ENCODE results near the gene HES2. TPM values are rescaled to one million over a fixed set of nuclear protein-coding genes. Genes with fewer than 3 reads are reported as not detected.
"Not testable (repeated sequence)": the region's sequence is repeated elsewhere in the genome, so short reads cannot be mapped to it uniquely, and the experiment has no call there.

Gene HES2
- total RNA-seq, 1 donor from 2014 or later: not detected

GRCh38 chr1:6443339-6444115 is 23.8 kb upstream of the HES2 start:
- Mint-ChIP-seq H3K4me1 (peaks cover 11% of the 10 kb centered on the region), H3K36me3 (ENCODE audit: low read depth) (no peaks in the 10 kb centered on the region), H3K27me3 (peaks cover 32% of the 10 kb centered on the region), H3K27ac (no peak overlapping the region), H3K9me3 (no peaks in the 10 kb centered on the region), H3K4me3 (no peak overlapping the region)
- TF ChIP-seq, protein P1, sequence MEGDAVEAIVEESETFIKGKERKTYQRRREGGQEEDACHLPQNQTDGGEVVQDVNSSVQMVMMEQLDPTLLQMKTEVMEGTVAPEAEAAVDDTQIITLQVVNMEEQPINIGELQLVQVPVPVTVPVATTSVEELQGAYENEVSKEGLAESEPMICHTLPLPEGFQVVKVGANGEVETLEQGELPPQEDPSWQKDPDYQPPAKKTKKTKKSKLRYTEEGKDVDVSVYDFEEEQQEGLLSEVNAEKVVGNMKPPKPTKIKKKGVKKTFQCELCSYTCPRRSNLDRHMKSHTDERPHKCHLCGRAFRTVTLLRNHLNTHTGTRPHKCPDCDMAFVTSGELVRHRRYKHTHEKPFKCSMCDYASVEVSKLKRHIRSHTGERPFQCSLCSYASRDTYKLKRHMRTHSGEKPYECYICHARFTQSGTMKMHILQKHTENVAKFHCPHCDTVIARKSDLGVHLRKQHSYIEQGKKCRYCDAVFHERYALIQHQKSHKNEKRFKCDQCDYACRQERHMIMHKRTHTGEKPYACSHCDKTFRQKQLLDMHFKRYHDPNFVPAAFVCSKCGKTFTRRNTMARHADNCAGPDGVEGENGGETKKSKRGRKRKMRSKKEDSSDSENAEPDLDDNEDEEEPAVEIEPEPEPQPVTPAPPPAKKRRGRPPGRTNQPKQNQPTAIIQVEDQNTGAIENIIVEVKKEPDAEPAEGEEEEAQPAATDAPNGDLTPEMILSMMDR (IDR thresholded peaks at IDR 0.05): no peak
- POLR2A ChIA-PET: no interaction called here
- intact Hi-C loops (cut with micrococcal nuclease): no loop called here
- CTCF ChIA-PET: no interaction called here
- ATAC-seq (ENCODE audit: low read depth) (no peak), DNase-seq (no peak)

DNA sequence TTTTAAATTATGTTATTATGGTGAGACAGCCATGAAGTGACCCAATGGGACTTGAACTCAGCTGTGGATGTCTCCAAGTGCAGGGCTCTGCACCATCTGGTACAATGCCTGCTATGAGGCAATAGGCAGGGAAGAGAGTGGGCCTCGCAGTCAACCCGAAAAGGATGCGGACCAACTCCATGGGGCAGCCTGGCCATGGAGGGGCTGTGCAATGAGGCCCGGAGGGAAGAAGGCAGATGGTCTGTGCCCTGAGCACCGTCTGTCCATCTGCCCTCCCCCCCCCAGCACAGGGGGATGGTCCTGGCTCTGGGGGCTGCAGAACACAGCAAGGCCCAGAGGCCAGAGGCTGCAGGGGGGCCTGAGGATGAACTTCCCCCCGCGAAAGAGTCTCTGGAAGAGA is 21.9 kb upstream of the HES2 start:
- Mint-ChIP-seq H3K27me3 (peaks cover 40% of the 10 kb centered on the region), H3K4me3 (no peak overlapping the region), H3K4me1 (peaks cover 10% of the 10 kb centered on the region), H3K27ac (no peak overlapping the region), H3K36me3 (ENCODE audit: low read depth) (no peaks in the 10 kb centered on the region), H3K9me3 (no peaks in the 10 kb centered on the region)
- no peak for ATAC-seq (ENCODE audit: low read depth)
- POLR2A ChIA-PET: no interaction called here
- intact Hi-C loops (cut with micrococcal nuclease): no loop called here
- CTCF ChIA-PET: interaction anchor here (1.0 to 2.2 kb wide), 2 partner anchors 18 to 44 kb away, joined by 3 to 9 read pairs; no protein-coding TSS in a partner anchor
- TF ChIP-seq, protein P1 (IDR thresholded peaks at IDR 0.05): no peak
- DNase-seq: no peak

GRCh38 chr1:6440198-6441126 is 20.7 kb upstream of the HES2 start:
- ATAC-seq (ENCODE audit: low read depth) (peak; percentile 81), DNase-seq (peak; percentile 47)
- ChIA-PET CTCF (interaction anchor here (1.0 to 2.2 kb wide), 7 partner anchors 17 to 193 kb away, joined by 3 to 9 read pairs (median 4); no protein-coding TSS in a partner anchor), POLR2A (no interaction called here)
- H3K4me3 Mint-ChIP-seq: peak overlapping the region; percentile 35
- H3K27ac Mint-ChIP-seq: no peak overlapping the region
- H3K4me1 Mint-ChIP-seq: peaks cover 7% of the 10 kb centered on the region
- no peaks in the 10 kb centered on the region for H3K36me3 Mint-ChIP-seq (ENCODE audit: low read depth)
- intact Hi-C loops (cut with micrococcal nuclease): no loop called here
- H3K9me3 Mint-ChIP-seq: no peaks in the 10 kb centered on the region
- TF ChIP-seq, protein P1 (IDR thresholded peaks at IDR 0.05): no peak
- H3K27me3 Mint-ChIP-seq: peaks cover 38% of the 10 kb centered on the region

DNA sequence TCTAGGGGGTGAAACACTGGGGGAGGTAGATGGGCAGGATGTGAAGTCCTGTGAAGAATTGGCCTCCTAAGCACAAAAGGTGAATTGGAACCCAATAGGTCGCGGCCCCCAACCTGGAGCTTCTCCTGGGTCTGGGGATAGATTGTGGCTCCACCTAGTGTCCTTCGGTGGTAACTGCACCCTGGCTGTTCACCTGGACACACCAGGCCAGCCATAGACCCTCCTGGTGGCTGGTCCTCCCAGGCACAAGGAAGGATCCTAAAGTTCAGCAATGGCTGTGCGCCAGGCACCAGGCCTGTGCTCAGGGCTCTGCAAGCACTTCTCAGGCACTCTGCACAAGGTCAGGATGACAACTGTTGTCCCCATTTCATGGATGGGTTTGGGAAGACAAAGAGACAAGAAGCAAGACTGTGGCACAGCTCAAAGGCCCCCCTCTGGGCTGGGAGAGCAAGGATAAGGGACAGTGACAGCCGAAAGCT is 18.4 kb upstream of the HES2 start:
- Mint-ChIP-seq H3K4me3 (no peak overlapping the region), H3K36me3 (ENCODE audit: low read depth) (no peaks in the 10 kb centered on the region), H3K4me1 (peaks cover 7% of the 10 kb centered on the region), H3K27me3 (peaks cover 44% of the 10 kb centered on the region), H3K9me3 (no peaks in the 10 kb centered on the region), H3K27ac (no peak overlapping the region)
- TF ChIP-seq, protein P1 (IDR thresholded peaks at IDR 0.05): peak; percentile 68
- intact Hi-C loops (cut with micrococcal nuclease): loop anchor here (1.0 kb wide), 2 partner anchors 15 to 192 kb away; no protein-coding TSS in a partner anchor
- ChIA-PET POLR2A (no interaction called here), CTCF (interaction anchor here (0.7 to 2.8 kb wide), 10 partner anchors 11 to 191 kb away, joined by 3 to 26 read pairs (median 6); partner anchors contain the start of genes NOL9 and PLEKHG5)
- DNase-seq: peak; percentile 57
- ATAC-seq (ENCODE audit: low read depth): peak; percentile 59

DNA sequence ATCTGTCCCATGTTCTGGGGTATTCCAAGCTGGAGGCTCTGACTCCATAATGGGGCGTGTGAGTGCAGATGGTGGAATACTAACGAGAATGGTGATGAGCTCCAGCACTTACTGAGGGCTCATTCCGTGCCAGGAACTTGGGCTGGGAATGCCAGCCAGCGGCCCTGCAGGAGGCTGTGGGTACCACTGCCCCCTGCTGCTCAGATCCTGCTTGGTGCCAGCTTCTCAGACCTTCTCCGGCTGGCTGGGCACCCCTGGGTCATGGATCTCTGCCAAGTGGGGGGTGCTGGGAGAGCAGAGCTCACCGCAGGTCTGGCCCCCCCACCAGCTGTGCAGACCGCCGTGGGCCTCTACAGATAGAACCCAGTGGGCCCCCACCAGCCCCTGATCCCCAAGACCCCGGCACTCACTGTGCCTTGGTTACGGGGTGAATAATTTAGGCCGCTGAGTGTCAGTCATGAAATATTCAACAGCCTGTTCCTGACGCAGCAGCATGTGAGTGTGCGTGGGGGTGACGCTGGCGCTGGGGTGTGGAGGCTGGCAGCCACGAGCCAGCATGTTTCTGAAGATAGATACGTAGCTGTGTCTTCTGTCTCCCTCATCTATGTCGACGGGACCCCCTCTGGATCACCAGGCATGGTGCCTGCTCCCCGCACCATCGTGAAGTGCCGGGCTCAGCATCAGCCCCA is 17.4 kb upstream of the HES2 start:
- DNase-seq; intact Hi-C loops (cut with micrococcal nuclease); H3K4me3 Mint-ChIP-seq; H3K4me1 Mint-ChIP-seq; H3K36me3 Mint-ChIP-seq (ENCODE audit: low read depth); POLR2A ChIA-PET; ATAC-seq (ENCODE audit: low read depth); H3K27ac Mint-ChIP-seq; H3K9me3 Mint-ChIP-seq: not testable (repeated sequence)
- peaks cover 44% of the 10 kb centered on the region for H3K27me3 Mint-ChIP-seq
- CTCF ChIA-PET: interaction anchor here (0.7 to 2.8 kb wide), 10 partner anchors 10 to 191 kb away, joined by 3 to 26 read pairs (median 5); partner anchors contain the start of genes NOL9 and PLEKHG5

DNA sequence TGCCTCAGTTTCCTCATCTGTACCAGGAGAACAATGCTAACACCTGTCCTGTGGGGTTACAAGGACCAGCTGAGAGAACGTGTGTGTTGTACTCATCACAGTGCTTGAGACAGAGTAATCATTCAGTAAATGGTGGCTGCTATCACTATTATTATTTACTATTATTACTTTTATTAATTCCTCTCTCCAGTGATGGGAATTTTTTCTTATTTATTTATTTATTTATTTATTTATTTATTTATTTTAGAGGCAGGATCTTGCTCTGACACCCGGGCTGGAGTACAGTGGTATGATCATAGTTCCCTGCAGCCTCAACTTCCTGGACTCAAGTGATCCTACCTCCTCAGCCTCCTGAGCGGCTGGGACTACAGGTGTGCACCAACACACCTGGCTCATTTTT is 16.6 kb upstream of the HES2 start:
- POLR2A ChIA-PET; DNase-seq; H3K9me3 Mint-ChIP-seq; H3K4me1 Mint-ChIP-seq; ATAC-seq (ENCODE audit: low read depth); H3K36me3 Mint-ChIP-seq (ENCODE audit: low read depth); H3K4me3 Mint-ChIP-seq; intact Hi-C loops (cut with micrococcal nuclease); H3K27ac Mint-ChIP-seq: not testable (repeated sequence)
- CTCF ChIA-PET: interaction anchor here (0.8 to 1.7 kb wide), 2 partner anchors 10 to 187 kb away, joined by 3 to 6 read pairs; no protein-coding TSS in a partner anchor
- H3K27me3 Mint-ChIP-seq: peaks cover 39% of the 10 kb centered on the region

Measured in activated B cell treated with CpG ODN at 0.5 μM for 24 hours (primary cell).